DMS53 (cell line): ENCODE results near the gene GABARAP.
A peak's percentile ranks its signal among the peaks of the same experiment; 100 is the strongest.

Experiments
- DNase-seq: peaks from one replicate; lab custom pipeline; 2025; lab: John Stamatoyannopoulos, UW

GABARAP gene

DNA sequence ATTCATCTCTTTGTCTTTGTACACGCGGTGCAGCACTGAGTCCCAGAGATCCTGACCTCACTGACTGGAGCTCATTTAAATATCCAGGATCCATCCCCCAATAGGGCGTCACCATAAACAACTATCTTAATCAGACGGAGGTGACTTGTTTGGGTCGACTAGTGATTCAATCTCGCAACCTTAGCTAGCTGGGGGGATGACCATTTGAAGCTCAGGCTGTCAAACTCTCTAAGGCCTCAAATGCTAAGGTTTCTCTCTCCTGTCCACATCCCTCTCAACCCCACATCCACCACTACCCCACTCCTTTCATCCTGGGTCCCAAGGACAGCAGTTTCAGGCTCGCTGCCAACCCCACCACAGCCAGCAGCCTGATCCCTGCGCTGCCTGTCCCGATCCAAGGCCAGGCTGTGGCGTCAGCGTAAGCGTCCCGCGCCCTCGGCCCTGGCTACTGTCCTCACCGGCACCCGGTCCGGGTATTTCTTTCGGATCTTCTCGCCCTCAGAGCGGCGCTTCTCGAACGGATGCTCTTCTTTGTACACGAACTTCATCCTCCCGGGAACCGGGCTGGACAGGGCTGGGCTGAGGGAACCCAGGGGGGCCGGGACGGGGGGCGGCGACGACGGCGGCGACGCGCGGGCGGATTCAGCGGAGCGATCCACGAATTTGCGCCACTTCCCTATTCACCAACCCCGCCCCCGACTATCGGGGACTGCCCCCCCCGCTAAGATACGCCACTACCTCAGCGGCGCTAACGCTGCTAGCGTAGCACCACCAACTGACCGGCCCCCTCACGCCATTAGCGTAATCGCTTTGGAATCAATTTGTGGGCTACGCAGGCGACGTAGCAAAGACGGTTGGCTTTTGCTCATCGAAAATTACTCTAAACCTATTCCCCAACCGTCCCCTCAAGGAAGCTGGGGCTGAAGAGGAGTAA, at the start of gene GABARAP:
Gene GABARAP (minus strand): TSS at position 667 of the 934 bp plus-strand sequence. CDS start 119 bp downstream, at position 548.
- peak; percentile 96 for DNase-seq

- no peak for DNase-seq
Observed at GRCh38 chr17:7290685-7291084, 48.4 kb upstream of the GABARAP start.

DNA sequence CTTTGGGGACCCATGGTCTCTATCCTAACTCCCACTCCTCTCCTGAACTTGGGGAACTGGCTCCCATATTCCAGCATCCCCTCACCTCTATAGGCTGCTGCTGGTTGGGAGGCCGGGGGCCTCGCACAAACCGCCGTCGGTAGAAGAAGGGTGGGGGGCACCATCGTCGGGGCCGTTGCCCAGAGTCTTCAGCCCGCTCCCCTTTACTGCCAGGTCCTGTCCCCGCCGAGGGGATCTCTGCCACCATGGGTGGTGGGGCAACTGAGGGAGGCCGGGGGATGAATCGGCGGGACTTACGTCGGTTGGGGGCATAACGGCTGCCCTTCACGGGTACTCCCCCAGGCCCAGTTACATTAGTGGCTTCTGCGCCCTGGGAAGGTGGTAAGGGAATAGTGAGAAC, 47.9 kb upstream of the GABARAP start:
- no peak for DNase-seq

- DNase-seq = no peak
Observed at GRCh38 chr17:7289256-7290032, 47.2 kb upstream of the GABARAP start.

GRCh38 chr17:7285679-7286078, 43.4 kb upstream of the GABARAP start:
- no peak for DNase-seq

DNA sequence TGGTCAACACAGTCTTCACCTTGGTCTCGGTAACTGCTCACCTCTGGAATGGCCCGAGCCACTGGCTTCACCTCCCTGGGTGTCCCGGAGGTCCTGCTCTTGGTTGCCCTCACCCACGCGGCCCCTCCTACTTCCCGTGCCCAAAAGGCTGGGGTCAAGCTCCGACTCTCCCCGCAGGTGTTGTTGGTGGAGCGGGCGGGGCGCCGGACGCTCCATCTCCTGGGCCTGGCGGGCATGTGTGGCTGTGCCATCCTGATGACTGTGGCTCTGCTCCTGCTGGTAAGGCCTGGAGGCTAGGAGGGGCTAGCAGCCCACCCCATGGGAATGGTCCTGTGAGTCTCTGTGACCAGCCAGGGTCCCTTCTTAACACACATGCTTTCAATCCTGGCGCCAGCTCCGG, 42.7 kb upstream of the GABARAP start:
- no peak for DNase-seq

DNA sequence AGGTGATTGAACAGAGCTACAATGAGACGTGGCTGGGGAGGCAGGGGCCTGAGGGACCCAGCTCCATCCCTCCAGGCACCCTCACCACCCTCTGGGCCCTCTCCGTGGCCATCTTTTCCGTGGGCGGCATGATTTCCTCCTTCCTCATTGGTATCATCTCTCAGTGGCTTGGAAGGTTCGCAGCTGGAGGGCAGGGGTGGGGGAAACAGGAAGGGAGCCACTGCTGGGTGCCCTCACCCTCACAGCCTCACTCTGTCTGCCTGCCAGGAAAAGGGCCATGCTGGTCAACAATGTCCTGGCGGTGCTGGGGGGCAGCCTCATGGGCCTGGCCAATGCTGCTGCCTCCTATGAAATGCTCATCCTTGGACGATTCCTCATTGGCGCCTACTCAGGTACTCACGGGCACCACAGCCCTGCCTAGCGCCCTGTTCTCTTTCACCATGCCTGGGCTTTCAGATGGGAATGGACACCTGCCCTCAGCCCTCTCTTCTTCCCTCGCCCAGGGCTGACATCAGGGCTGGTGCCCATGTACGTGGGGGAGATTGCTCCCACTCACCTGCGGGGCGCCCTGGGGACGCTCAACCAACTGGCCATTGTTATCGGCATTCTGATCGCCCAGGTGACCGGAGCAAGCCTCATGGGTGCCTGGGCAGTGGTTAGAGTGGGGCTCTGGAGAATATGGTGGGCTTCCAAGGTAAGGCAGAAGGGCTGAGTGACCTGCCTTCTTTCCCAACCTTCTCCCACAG, 41.4 kb upstream of the GABARAP start:
- DNase-seq = no peak

GRCh38 chr17:7282752-7283321, 40.6 kb upstream of the GABARAP start:
- peak; percentile 42 for DNase-seq

- no peak for DNase-seq
Observed at GRCh38 chr17:7281953-7282751, 39.9 kb upstream of the GABARAP start.

DNA sequence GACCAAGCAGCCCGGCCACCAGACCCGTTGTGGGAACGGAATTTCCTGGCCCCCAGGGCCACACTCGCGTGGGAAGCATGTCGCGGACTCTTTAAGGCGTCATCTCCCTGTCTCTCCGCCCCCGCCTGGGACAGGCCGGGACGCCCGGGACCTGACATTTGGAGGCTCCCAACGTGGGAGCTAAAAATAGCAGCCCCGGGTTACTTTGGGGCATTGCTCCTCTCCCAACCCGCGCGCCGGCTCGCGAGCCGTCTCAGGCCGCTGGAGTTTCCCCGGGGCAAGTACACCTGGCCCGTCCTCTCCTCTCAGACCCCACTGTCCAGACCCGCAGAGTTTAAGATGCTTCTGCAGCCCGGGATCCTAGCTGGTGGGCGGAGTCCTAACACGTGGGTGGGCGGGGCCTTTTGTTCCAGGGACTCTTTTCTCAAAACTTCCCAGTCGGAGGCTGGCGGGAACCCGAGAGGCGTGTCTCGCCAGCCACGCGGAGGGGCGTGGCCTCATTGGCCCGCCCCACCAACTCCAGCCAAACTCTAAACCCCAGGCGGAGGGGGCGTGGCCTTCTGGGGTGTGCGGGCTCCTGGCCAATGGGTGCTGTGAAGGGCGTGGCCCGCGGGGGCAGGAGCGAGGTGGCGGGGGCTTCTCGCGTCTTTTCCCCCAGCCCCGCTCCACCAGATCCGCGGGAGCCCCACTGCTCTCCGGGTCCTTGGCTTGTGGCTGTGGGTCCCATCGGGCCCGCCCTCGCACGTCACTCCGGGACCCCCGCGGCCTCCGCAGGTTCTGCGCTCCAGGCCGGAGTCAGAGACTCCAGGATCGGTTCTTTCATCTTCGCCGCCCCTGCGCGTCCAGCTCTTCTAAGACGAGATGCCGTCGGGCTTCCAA, 39.1 kb upstream of the GABARAP start, which contains the start of gene SLC2A4:
Gene SLC2A4 (plus strand): TSS at position 645 of the 879 bp plus-strand sequence. CDS start 217 bp downstream, at position 862.
- DNase-seq = peak; percentile 98

DNA sequence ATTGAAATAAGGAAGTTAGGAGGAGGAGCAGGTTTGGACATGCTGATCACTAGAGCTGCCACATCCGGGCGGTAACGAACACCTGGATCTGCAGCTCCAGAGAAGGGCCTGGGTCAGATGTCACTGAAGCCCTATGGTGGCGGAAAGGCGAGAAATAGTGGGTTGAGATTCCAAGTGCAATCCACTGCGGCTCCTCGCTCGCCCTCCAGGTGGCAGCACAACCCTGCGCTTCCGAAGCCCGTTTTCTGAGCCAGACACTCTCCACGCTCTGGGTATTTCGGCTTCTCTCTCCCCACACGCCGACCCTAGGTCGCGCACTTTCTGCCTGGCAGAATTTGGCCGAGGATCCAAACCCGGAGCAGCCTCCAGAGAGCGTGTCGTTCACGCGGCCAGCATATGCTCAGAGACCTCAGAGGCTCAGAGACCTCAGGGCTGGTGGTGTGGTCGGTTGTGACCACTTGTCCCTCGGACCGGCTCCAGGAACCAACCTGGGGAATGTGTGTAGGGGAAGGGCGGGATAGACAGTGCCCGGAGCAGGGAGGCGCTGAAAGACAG, 38.3 kb upstream of the GABARAP start:
- peak; percentile 96 for DNase-seq

GRCh38 chr17:7279448-7279847, 37.2 kb upstream of the GABARAP start:
- no peak for DNase-seq

DNA sequence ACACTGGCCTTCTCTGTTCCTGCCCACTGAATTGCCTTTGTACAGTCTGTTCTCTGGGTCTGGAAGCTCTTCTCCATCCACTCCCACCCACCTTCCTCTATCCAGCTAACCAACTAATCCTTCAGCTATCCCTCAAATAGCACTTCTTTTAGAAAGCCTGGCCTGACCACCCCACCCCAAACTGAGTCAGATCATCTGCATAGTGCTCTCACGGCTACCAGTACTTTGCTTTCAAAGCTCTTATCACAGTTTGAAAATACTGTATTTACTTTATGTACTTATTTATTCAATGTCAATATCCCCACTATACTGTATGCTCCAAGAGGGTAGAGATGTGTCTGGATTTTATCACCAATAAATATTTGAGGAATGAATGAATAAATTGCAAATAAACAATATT, 24.5 kb upstream of the GABARAP start:
- peak; percentile 43 for DNase-seq

GRCh38 chr17:7263801-7264078, 21.5 kb upstream of the GABARAP start:
- no peak for DNase-seq

GRCh38 chr17:7262935-7263800, 20.9 kb upstream of the GABARAP start:
- peak; percentile 83 for DNase-seq

- DNase-seq = peak; percentile 99
Observed at GRCh38 chr17:7262192-7262934, 20.1 kb upstream of the GABARAP start, which contains the start of gene CLDN7. Gene CLDN7, minus strand, starts transcription at chr17:7262478. Its CDS starts 435 bp downstream, at chr17:7262043.

GRCh38 chr17:7261379-7262191, 19.3 kb upstream of the GABARAP start:
- peak; percentile 78 for DNase-seq
